Neural cell (in vitro differentiated cells): ENCODE measurements around the gene TMCC1.

Experiments used
- CTCF ChIP-seq: fragments of 450-650 bp; IDR thresholded peaks from 2 replicates; pipeline ENCODE4 v1.5.1; 2014; ENCODE audit warnings: antibody characterized with exemption, mild to moderate bottlenecking, moderate library complexity; ENCODE audit not compliant: poor library complexity, severe bottlenecking
- EP300 ChIP-seq: fragments of 450-650 bp; conservative IDR thresholded peaks from 2 replicates; pipeline ENCODE4 v1.6.1; 2014; ENCODE audit warnings: antibody characterized with exemption, mild to moderate bottlenecking, moderate library complexity; ENCODE audit not compliant: poor library complexity, severe bottlenecking
- EZH2 ChIP-seq: fragments of 200-600, 300-800 bp; shearing (Covaris generic), sonication (generic); IDR thresholded peaks from 2 replicates; pipeline ENCODE4 v1.6.1; 2014; ENCODE audit warnings: antibody characterized with exemption, low read length, borderline replicate concordance, mild to moderate bottlenecking; ENCODE audit not compliant: insufficient read depth, poor library complexity, severe bottlenecking
- MXI1 ChIP-seq: fragments of 450-650 bp; conservative IDR thresholded peaks from 2 replicates; pipeline ENCODE4 v1.6.1; 2014; ENCODE audit warnings: antibody characterized with exemption, mild to moderate bottlenecking; ENCODE audit not compliant: poor library complexity, severe bottlenecking
- POLR2AphosphoS5 ChIP-seq: IDR thresholded peaks from 2 replicates; pipeline ENCODE4 v1.6.1; 2012
- RAD21 ChIP-seq: fragments of 450-650 bp; conservative IDR thresholded peaks from 2 replicates; pipeline ENCODE4 v1.6.1; 2014; ENCODE audit warnings: antibody characterized with exemption, mild to moderate bottlenecking, moderate library complexity
- REST ChIP-seq: IDR thresholded peaks from 2 replicates; pipeline ENCODE4 v1.6.1; 2012; ENCODE audit warnings: borderline replicate concordance
- SMC3 ChIP-seq: fragments of 450-650 bp; conservative IDR thresholded peaks from 2 replicates; pipeline ENCODE4 v1.6.1; 2014; ENCODE audit warnings: antibody characterized with exemption, mild to moderate bottlenecking, moderate library complexity; ENCODE audit not compliant: poor library complexity
- TAF1 ChIP-seq: IDR thresholded peaks from 2 replicates; pipeline ENCODE4 v1.6.1; 2012; ENCODE audit warnings: low read depth

- TF ChIP-seq CTCF, result no peak
- no peak for TF ChIP-seq EP300
- no peak for TF ChIP-seq POLR2AphosphoS5
- TF ChIP-seq EZH2, result no peak
- TF ChIP-seq RAD21, result no peak
- no peak for TF ChIP-seq TAF1
- no peak for TF ChIP-seq MXI1
- TF ChIP-seq REST, result no peak
- no peak for TF ChIP-seq SMC3
Measured at GRCh38 chr3:129758785-129759320, 134.7 kb downstream of the TMCC1 start.
